GM18873 (cell line): ENCODE results near the gene STOML1.
"Not testable (repeated sequence)": the region's sequence is repeated elsewhere in the genome, so short reads cannot be mapped to it uniquely, and the experiment has no call there.

Source experiments
- ATAC-seq: cut with Tn5 transposase; IDR thresholded peaks from one replicate; pipeline ENCODE4 v1.9.1; 2021; ENCODE audit warnings: mild to moderate bottlenecking, moderate library complexity, moderate number of reproducible peaks; ENCODE audit not compliant: unreplicated experiment, low FRiP score

Gene STOML1

GRCh38 chr15:73949496-73949895 is 42.6 kb downstream of the STOML1 start:
- ATAC-seq, result no peak

- no peak for ATAC-seq
Measured at GRCh38 chr15:73948982-73949381, 43.1 kb downstream of the STOML1 start.

GRCh38 chr15:73948396-73948795 is 43.7 kb downstream of the STOML1 start:
- no peak for ATAC-seq

- ATAC-seq, result no peak
Measured at GRCh38 chr15:73947651-73948050, 44.4 kb downstream of the STOML1 start.

GRCh38 chr15:73946795-73947370 is 45.2 kb downstream of the STOML1 start:
- ATAC-seq, result no peak

- no peak for ATAC-seq
Measured at GRCh38 chr15:73946046-73946721, 45.9 kb downstream of the STOML1 start.

- no peak for ATAC-seq
Measured at GRCh38 chr15:73945130-73945508, 47.0 kb downstream of the STOML1 start.

- no peak for ATAC-seq
Measured at GRCh38 chr15:73944161-73945129, 47.6 kb downstream of the STOML1 start.

- ATAC-seq, result no peak
Measured at GRCh38 chr15:73942751-73943270, 49.3 kb downstream of the STOML1 start.

GRCh38 chr15:73941871-73942635 is 50.0 kb downstream of the STOML1 start:
- no peak for ATAC-seq

GRCh38 chr15:73941449-73941848 is 50.6 kb downstream of the STOML1 start:
- ATAC-seq, result no peak

- ATAC-seq, result no peak
Measured at GRCh38 chr15:73941044-73941443, 51.1 kb downstream of the STOML1 start.

GRCh38 chr15:73940061-73940981 is 51.8 kb downstream of the STOML1 start:
- ATAC-seq, result no peak

GRCh38 chr15:73939138-73939537 is 53.0 kb downstream of the STOML1 start:
- no peak for ATAC-seq

GRCh38 chr15:73938516-73938915 is 53.6 kb downstream of the STOML1 start:
- ATAC-seq, result not testable (repeated sequence)

- no peak for ATAC-seq
Measured at GRCh38 chr15:73937726-73938125, 54.4 kb downstream of the STOML1 start.

GRCh38 chr15:73937296-73937695 is 54.8 kb downstream of the STOML1 start:
- ATAC-seq, result no peak

- no peak for ATAC-seq
Measured at GRCh38 chr15:73936588-73937290, 55.4 kb downstream of the STOML1 start.

- no peak for ATAC-seq
Measured at GRCh38 chr15:73936181-73936580, 55.9 kb downstream of the STOML1 start.
